ENCODE results near the gene TCF12.

The TCF12 gene

DNA sequence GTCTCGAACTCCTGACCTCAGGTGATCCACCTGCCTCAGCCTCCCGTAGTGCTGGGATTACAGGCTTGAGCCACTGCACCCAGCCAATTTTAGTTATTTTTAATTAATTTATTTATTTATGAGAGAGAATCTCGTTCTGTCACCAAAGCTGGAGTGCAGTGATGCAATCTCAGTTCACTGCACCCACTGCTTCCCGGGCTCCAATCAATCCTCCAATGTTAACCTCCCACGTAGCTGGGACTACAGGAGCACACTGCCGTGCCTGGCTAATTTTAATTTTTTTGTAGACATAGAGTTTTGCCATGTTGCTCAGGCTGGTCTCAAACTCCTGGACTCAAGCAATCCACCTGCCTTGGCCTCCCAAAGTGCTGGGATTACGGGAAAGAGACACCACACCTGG is 137.9 kb downstream of the TCF12 start:
- no peak for DNase-seq

DNA sequence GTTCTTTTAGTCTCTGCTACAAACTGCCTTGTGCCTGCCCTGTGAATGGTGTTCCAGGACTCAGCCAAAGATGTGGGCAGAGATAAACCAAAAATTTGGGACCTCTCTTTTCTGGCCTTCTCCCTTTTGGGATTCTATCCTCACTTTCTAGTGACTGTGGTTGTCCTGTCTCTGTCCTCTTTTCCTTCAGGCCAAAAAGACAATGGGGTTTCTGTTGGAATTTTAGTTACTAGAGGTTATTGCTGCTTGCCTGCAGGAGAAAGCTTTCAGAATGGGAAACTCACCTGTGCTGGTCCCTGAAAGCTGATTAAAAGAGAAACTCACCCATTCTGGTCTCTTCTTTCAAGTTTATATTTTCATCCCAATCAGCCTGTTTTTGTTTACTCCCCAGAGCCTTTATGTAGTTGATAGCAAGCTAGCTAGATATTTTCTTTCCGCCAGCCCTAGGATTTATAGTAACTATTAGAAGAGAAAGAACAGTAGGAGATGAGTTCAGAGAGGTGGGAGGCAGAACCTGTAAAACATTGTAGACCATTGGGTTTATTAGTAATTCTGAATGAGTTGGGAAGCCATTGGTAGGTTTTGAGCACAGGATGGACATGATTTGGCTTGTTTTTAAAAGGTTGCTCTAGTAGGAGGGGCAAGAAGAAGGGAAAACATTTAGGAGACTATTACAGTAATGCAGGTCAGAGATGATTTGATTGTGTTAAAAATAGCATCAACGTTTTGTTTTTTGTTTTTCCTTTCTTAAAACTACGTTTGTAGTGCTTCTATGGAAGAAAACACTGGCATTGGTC is 138.9 kb downstream of the TCF12 start:
- no peak for DNase-seq

DNA sequence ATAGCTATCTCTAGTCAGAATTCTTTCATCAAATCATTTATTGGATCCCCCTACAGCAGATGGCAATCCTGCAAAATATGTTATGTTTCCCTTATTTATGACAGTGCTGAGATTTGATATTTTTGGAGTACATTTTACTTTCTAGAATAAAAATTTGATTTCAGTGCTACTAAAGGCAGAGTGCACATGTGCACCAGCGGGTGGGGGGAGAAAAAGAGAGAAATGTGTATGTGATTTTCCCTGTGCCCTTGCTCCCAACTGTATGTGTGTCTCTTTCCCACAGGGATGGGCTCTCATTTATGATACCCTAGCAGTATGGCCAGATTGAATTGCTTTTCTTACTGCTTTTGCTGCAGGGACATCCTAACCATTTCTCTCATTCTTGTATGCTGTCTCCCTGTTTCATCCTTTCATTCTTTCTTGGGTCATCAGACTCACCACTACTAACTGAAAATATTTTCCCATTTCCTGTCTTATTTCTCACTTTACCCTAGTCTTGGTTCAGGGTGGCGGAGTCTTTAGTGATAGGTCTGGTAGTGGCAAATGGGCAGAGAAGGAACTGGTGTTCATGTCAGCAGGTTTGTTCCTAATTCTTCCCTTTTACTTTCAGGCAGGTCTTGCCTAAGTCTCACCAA is 140.7 kb downstream of the TCF12 start:
- DNase-seq = no peak

DNA sequence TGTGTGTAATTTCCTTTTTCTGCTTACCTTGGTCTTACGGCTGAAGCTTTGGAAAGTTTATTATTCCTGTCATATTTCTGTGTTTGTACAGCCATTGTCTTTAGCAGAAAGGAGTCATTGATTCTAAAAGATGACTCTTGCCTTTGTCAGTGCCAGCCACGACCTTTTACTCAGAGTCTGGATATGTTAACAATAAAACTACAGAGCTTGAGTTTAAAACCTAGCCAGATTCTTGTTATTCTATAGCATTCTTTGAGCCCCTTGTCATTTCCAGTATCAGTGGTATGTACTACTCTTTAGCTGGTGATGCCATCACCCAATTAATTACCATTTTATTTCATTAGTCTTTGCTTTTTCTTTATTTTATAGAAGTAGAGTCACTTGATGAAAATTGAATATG is 142.4 kb downstream of the TCF12 start:
- DNase-seq = peak; percentile 57

DNA sequence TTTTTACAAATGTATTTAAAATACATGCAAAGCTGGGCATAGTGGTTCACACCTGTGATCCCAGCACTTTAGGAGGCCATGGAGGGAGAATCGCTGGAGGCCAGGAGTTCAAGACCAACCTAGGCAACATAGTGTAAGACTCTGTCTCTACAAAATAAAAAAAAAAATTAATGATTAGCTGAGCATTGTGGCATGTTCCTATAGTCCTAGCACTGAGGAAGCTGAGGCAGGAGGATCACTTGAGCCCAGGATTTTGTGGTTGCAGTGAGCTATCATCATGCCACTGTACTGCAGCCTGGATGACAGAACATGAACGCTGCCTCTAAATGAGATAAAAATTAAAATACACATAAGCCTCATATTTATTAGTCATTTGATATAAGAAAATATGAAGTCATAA is 142.8 kb downstream of the TCF12 start:
- no peak for DNase-seq

DNA sequence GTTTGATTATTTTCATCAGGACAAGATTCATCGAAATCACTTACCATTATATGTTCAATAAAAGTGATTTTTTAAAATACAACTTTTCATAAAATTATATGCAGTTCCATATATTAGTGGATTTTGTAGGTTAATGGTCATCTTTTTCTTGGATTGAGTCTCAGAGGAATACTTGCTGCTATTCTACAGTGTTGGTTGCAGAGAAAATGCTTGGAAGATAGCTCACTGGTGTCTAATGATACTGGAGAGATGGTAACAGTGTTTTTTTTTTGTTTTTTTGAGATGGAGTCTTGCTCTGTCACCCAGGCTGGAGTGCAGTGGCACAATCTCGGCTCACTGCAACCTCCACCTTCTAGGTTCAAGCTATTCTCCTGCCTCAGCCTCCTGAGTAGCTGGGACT is 143.3 kb downstream of the TCF12 start:
- no peak for DNase-seq

DNA sequence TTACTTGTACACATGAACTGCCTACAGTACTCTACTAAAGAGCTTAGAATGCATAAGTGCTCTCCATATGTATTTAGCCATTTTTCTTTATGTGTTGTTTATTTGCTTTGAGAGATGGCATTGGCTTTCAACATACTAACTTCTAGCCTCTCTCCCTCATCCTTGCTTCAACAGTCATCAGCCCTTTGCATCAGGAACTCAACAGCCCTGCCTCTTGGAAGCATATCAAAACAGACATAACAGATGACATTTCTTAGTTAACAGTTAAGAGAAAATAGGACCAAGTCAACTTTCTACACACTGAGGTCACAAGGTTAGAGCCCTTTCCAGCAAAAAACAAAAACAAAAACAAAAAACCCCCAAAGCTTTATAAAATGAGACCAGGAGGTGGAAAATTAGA is 145.6 kb downstream of the TCF12 start:
- DNase-seq = no peak

DNA sequence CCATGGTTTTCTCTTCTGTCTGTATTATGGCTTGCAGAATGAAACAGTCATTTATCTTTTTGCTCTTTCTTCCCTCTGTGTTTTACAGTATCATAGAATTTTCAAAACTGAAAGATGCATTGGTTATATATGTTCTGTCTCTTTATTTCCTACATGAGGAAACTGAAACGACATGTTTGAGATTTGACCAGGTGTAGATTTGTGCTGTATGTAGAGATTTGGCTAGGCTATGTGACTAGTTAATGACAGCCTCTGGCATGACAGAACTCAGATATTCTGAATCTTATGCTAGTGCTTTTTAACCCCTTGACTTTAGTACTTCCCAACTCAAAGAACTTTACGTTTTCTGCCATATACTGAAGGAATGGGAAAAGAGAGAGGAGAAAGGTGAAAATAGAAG is 151.0 kb downstream of the TCF12 start:
- no peak for DNase-seq

DNA sequence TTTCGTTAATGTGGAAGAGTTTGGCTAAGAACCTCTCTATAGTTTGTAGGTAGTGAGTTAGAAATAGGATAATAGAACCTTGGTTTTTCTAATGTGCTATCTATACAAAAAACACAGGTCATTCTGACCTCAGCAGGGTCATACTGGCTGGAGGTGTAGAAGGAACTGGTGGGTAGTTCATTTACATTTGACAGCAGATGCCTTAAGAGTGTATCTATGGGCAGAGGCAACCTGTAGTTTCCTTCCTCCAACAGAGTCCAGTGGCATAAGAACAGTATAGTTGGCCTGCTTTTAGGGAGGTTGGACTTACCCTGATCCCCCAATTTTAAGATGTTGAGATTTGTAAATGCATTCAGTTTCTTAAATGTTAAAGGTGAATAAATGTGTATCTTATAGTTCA is 152.2 kb downstream of the TCF12 start:
- DNase-seq = no peak

DNA sequence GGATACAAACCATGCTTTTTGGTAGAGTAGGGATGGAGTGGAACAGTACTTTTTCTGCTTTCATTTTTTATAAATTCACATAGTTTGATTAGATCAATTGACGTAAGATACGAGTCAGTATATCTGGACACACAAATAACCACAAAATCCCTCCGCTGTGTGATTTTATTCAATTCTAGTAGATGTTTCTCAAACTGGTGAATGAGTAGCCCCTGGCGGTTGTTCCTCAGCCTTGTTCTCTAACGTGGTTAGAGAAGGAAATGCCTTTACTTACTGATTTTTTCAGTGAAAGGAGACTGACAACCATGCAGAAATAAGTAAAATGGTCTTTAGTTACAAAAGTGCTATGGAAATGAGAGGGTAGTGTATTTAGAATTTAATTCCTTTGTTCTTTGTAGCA is 161.0 kb downstream of the TCF12 start:
- no peak for DNase-seq

DNA sequence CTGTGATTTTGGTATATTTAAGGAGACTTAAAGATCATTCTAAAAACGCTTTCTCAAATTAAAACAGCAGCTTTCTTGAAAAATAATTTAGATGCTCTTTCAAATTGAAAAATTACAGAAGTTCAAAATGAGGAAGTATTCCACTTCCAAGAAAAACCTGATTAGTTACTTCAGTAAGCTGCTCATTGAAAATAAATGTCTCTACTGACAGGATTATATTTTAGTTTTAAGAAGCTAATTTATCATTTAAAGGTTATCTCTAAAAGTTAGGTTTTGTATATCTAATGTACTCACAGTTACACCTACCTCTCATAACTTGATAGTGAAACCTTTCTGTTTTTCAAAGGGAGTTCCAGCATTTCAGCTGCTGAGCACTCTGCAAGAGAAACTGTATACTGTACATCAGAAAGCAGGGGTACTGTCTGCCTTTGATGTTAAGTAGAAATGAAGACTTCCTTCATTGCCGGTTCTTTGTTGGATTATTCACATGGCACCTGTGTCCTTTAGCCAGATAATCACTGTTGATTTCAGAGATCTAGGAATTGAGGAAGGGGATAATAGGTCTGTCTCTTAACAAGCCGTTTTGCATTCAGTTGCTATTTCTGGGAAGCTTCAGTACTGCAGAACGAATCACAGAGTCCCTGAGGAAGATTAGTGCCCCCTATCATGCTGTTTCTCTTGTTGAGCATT is 161.6 kb downstream of the TCF12 start:
- no peak for DNase-seq

DNA sequence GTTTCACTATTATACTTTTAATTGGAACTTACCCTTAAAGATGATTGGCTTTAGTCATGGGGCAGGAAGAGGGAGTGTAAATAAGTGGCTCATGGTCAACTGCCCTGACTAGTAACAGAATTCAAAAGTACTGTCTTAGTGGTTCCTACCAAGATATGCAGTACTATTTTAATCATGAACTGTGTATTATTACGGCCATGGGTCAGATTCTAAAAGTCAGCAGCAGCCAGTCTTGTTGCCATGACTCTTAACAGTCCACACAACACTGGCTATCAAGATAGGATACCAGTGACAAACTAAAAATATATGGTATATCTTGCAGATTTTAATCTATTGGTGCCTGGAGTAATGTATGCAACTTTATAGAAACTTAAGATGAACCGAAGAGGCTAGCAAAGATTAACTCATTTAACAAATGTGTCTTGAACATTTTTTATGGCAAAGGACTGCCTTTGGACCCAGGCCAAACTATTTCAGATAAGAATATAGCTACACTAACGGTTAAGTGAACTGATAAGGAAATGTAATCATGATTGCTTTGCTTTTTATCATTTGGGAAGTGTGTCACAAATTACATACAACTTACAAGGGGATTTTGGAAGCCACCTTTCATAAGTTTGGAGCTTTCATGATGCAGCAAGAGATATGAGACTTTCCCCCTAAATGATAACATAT is 163.7 kb downstream of the TCF12 start:
- DNase-seq = peak; percentile 81

DNA sequence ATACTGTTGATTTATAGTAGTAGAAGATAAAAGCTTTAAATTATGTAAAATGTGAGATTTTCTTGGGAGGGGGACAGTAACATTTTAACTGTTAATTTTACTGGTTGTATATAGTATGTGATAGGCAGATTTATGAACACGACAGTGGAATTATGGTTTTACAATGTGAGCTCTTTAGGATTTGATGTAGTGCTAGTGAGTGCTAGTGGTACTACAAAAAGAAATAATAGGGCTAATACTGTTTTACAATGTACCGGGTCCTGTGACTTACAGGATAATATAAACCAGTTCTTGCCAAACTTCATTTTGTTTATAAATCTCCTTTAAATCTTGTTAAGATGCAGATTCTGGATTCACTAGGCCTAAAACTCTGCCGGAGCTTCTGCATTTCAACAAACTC is 165.7 kb downstream of the TCF12 start:
- DNase-seq = no peak

DNA sequence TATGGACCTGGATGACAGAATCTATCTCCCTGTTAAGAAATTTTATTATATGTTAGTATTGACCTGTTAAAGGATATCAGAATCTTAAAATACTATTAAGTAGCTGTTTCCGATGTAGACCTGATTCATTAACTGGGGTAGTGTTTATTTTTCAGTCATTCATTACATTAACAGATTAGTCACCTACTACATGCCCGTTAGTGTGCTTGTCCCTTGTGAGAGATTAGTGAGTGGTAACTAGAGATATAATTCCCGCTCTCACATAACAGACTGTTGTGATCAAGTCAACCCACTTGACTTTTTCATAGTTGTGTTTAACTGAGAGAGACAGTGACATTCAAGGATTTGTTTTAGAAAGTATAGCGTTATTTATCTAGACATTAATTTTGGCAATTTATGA is 166.8 kb downstream of the TCF12 start:
- DNase-seq = no peak

DNA sequence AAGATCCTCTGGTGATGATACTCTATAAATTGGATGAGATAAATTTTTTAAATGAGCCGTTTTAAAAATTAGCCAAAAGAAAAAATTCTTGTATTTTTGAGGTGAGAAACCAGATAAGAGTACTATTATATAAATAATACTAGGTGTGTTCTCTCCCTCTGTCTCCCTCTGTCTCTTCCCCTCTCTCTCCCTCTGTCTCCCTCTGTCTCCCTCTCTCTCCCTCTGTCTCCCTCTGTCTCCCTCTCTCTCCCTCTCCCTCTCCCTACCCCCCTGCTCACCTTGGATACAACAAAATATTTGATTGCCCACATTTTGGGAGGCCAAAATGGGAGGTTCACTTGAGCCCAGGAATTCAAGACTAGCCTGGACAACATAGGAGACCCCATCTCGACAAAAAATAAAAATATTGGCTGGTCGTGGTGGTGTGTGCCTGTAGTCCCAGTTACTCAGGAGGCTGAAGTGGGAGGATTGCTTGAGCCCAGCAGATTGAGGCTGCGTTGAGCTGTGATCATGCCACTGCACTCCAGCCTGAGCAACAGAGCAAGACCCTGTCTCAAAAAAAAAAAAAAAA is 168.5 kb downstream of the TCF12 start:
- DNase-seq = no peak

DNA sequence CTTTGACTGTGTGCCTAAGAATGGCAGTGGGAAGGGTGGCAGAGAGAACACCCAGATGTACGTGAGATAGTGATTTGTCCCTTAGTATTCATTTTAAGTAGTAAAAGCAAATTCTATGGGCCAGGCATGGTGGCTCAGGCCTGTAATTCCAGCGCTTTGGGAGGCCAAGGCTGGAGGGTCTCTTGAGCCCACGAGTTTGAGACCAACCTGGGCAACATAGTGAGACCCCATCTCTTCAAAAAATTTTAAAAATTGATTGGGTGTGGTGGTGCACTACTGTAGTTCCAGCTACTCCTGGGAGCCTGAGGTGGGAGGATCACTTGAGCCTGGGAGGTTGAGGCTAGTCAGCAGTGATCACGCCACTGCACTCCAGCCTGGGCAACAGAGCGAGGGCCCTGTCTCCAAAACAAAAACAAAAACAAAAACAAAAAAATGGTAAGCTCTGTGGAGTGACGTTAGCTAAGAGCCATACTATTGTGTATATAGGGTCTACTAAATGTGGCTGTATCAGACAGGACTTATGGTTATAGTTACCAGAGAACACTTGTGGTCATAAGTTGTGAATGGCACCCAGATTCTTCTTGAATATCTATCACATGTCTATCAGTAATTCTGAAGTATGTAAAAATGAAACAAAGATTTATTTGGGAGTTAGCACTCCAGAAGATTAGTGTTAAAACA is 171.5 kb downstream of the TCF12 start:
- DNase-seq = no peak

DNA sequence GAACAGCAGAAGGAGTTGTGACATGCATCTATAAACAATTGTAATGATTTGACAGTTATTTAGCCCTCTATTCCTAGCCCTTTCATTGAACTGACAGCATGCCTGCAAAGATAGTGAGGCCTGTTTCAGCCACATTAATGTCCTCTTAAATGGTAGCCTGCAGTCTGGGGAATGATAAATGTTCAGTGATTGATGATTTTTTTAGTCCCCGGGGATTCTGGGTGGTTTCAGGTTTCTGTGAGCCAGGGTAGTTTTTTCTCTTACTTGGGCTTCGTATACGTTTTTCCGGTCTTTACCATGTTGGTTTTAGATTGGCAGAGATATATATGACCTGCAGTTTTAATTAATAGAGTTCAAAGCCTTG is 172.0 kb downstream of the TCF12 start:
- DNase-seq = no peak

DNA sequence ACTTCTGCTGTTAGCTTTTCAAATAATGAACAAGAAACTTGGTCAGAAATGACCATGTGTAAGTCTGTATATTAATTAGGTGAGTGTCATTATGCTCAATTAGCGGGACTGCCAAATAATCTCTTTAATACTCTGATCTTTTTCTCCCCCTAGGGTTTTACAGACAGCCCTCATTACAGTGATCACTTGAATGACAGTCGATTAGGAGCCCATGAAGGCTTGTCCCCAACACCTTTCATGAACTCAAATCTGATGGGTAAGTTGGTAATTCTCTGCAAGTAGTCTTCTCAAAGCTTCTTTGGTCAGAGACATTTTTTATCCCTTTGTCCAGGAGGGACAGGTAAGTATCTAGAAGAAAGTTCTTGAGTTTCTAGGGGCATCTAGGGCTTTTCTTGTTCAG is 173.2 kb downstream of the TCF12 start:
- DNase-seq = no peak

DNA sequence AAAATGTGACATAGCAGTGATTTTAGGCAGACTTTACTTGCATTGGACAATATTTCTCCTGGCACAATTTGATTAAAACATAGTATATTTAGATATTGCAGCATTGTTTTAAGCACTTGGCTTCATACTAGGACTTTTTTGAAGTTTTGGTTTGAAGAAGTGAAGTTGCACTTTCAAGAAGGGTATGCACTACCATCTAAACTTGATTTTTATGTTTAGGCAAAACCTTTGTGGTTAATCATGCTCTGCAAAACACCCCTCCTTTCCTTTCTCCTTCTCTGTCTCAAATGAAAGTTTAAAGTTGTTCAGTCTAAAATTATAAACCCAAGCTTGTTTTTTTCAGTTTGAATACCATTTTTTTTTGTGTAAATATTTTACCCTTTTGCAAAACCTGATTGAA is 173.8 kb downstream of the TCF12 start:
- no peak for DNase-seq

DNA sequence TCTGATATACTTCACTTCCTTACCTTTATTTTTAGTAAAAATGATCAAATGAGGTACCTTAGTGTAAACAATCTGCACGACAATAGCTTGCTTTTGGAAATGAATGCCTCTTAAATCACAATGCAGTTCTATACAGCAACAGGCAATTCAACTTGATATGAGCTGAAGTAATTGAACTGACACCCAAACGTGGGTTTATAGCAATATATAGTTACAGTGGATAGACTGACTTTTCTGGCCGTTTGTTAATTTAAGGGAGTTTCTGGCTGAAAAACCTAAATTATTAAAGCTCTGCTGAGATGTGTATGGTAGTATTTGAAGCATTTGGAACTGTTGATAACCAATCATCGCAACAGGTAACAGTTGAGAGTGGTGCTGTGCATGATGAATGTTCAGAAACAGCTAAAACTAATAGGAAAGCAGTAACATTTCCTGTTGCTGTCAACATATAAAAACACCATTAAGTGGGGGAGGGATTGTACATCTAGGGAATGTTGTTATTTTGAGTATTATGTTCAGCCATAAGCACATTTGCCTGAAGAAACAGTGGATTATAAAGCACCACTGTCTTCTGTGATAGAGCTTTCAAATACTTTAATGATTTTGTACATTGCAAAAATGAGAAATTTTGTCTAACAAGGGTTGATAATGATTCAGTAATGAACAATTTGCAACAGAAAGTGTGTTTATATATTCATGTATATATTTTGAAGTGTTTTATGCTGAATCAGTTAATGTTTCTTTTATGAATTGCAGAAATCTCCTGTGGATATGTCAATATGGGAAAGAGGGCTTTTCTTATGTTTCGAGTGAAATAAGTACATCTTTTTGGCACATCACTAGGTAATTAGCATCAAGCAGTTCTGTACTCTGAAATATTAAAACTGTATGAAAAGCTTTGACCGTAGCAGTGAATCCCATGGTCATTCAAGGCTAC is 176.1 kb downstream of the TCF12 start:
- no peak for DNase-seq

DNA sequence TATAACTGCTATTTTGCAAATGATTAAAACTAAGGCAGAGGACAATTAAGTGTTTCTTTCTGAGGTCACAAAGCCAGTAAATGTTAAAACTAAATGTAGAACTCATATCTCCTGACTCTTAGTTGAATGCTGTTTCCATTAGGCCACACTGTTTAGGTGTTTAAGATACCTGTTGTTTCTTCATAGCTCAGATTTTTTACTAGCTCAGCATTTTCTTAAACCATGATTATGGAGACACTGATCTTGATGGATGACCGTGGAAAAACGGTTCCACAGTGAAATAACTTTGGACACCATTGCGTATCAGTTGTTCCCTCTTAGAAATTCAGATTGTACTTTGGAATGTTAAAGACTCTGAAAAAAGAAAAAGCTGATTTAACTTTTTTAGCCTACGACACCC is 177.5 kb downstream of the TCF12 start:
- DNase-seq = no peak

DNA sequence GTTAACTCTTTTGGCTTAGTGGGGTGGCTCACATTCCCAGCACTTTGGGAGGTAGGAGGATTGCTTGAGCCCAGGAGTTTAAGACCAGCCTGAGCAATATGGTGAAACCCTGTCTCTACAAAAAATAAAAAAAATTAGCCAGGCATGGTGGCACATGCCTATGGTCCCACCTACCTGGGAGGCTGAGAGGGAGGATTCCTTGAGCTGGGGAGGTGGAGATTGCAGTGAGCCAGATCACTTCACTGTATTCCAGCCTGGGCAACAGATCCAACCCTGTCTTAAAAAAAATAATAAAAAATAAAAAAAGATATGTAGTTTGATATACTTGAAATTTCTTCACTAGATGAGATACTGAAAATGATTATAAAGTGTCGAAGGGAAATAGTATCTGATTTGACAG is 178.8 kb downstream of the TCF12 start:
- no peak for DNase-seq

Data from NCI-H226 (cell line).